Sigmoid colon (tissue), 7 donors: ENCODE data around the gene MLXIP. TPM values are rescaled to one million over a fixed set of nuclear protein-coding genes. Genes with fewer than 3 reads are reported as not detected.

Source experiments
- DNase-seq: peaks from one replicate; pipeline ENCODE4 v3.0.0-alpha.2; 2019
- H3K27ac ChIP-seq, 4 donors: fragments of 200-600 bp; sonication (generic); one replicate each; pipeline ENCODE4 v1.5.1; 2016 to 2019; ENCODE audit warnings: mild to moderate bottlenecking in 1 of 4
- H3K27me3 ChIP-seq, 3 donors: fragments of 200-600 bp; sonication (generic); one replicate each; pipeline ENCODE4 v1.5.1; 2019; ENCODE audit warnings: mild to moderate bottlenecking in 1 of 3
- H3K36me3 ChIP-seq, 4 donors: fragments of 200-600 bp; sonication (generic); one replicate each; pipeline ENCODE4 v1.5.1; 2016 to 2019
- H3K4me1 ChIP-seq, 4 donors: fragments of 200-600 bp; sonication (generic); one replicate each; pipeline ENCODE4 v1.5.1; 2017 to 2019
- H3K4me3 ChIP-seq, 4 donors: fragments of 200-600 bp; sonication (generic); one replicate each; pipeline ENCODE4 v1.5.1; 2017 to 2019; ENCODE audit warnings: mild to moderate bottlenecking in 2 of 4, moderate library complexity in 1 of 4
- H3K9me3 ChIP-seq, 4 donors: fragments of 200-600 bp in 3 of 4; sonication (generic) in 3 of 4; one replicate each; pipeline versions ENCODE4 v1.5.1 to v1.6.1; 2013 to 2019
- EP300 ChIP-seq, 4 donors: sonication (generic); formaldehyde crosslinking; IDR thresholded peaks; one replicate each; pipeline ENCODE4 v1.6.1; 2017; ENCODE audit warnings: antibody characterized with exemption in 4 of 4
- POLR2A ChIP-seq, 2 donors: fragments of 450-650 bp; IDR thresholded peaks; one replicate each; pipeline ENCODE4 v1.6.1; 2016; ENCODE audit warnings: antibody characterized with exemption in 2 of 2, mild to moderate bottlenecking in 2 of 2, moderate library complexity in 2 of 2
- POLR2AphosphoS5 ChIP-seq, 4 donors: sonication (generic); formaldehyde crosslinking; IDR thresholded peaks; one replicate each; pipeline ENCODE4 v1.6.1; 2017; ENCODE audit warnings: antibody characterized with exemption in 4 of 4
- WGBS, 2 donors: extraction: QIAGEN DNeasy Blood & Tissue Kit; methylation state at CpG; one replicate each; pipeline ENCODE4 v1.1.7; 2013; 5-methylcytosine and 5-hydroxymethylcytosine counted together
- intact Hi-C: fragments of 100-400 bp; cut with DNase I; formaldehyde crosslinking; loops from one replicate; pipeline ENCODE4 v1.15.1; 2023
- polyA plus RNA-seq, 3 donors: library from polyadenylated mRNA; stranded (reverse); fragments of 200-250 nt; gene quantifications; one replicate each; pipeline ENCODE4 v1.2.3, GENCODE V29; 2013
- total RNA-seq, 4 donors: library from RNA; depleted of rRNA; stranded (reverse); fragments of >200 nt; gene quantifications; one replicate each; pipeline ENCODE4 v1.1.0, GENCODE V29; 2016
- TF ChIP-seq, protein P1 (sequence below), 4 experiments: fragments of 450-650 bp in 3 of 4; fragments of 200-600 bp in 1 of 4; IDR thresholded peaks; one replicate each; pipeline ENCODE4 v1.5.1; 2016 to 2019; ENCODE audit warnings: antibody characterized with exemption in 4 of 4, mild to moderate bottlenecking in 3 of 4, moderate library complexity in 2 of 4
- donor health status: healthy with polysubstance abuse.
- donor health status: Bipolar disorder and iron deficiency.
- donor health status: healthy.

The MLXIP gene
- total and polyA plus RNA-seq, 7 donors = 15.6 to 141 (median 37.5) TPM

GRCh38 chr12:122121745-122122144 lies 43.2 kb downstream of the MLXIP start:
- TF ChIP-seq POLR2A (IDR thresholded peaks at IDR 0.05) = no peak
- no peak for TF ChIP-seq EP300 (IDR thresholded peaks at IDR 0.05)
- TF ChIP-seq POLR2AphosphoS5 (IDR thresholded peaks at IDR 0.05) = no peak
- TF ChIP-seq, protein P1, sequence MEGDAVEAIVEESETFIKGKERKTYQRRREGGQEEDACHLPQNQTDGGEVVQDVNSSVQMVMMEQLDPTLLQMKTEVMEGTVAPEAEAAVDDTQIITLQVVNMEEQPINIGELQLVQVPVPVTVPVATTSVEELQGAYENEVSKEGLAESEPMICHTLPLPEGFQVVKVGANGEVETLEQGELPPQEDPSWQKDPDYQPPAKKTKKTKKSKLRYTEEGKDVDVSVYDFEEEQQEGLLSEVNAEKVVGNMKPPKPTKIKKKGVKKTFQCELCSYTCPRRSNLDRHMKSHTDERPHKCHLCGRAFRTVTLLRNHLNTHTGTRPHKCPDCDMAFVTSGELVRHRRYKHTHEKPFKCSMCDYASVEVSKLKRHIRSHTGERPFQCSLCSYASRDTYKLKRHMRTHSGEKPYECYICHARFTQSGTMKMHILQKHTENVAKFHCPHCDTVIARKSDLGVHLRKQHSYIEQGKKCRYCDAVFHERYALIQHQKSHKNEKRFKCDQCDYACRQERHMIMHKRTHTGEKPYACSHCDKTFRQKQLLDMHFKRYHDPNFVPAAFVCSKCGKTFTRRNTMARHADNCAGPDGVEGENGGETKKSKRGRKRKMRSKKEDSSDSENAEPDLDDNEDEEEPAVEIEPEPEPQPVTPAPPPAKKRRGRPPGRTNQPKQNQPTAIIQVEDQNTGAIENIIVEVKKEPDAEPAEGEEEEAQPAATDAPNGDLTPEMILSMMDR (IDR thresholded peaks at IDR 0.05) = no peak
- 49 to 73% methylated on average over 6 of the region's 6 CpGs for WGBS, 2 donors
- Histone ChIP-seq H3K4me3 (no peak overlapping the region), H3K27ac (peak overlapping the region in 3 of 4 donors; percentile 73 to 77 (median 75)), H3K36me3 (peaks cover 0 to under 1% (median 0%) of the 10 kb centered on the region in 4 donors), H3K9me3 (no peaks in the 10 kb centered on the region), H3K4me1 (peaks cover 0 to 95% (median 81%) of the 10 kb centered on the region in 4 donors), H3K27me3 (no peaks in the 10 kb centered on the region)
- peak; percentile 55 for DNase-seq
- intact Hi-C loops = loop anchor here (2.0 to 5.0 kb wide), 2 partner anchors 39 to 203 kb away; partner anchors contain the start of gene CFAP251

GRCh38 chr12:122123051-122123760 lies 44.6 kb downstream of the MLXIP start:
- Histone ChIP-seq H3K4me3 (peak overlapping the region in 2 of 4 donors; percentile 8 to 10), H3K36me3 (peaks cover 8 to 15% (median 11%) of the 10 kb centered on the region in 4 donors), H3K9me3 (no peaks in the 10 kb centered on the region), H3K4me1 (peaks cover 0 to 88% (median 74%) of the 10 kb centered on the region in 4 donors), H3K27ac (peak overlapping the region; percentile 5 to 77 (median 74)), H3K27me3 (no peaks in the 10 kb centered on the region)
- intact Hi-C loops = loop anchor here (1.0 to 5.0 kb wide), 3 partner anchors 41 to 204 kb away; partner anchors contain the start of gene CFAP251
- WGBS, 2 donors = 6 to 16% methylated on average over 22 of the region's 22 CpGs
- DNase-seq = peak; percentile 87
- TF ChIP-seq, protein P1 (IDR thresholded peaks at IDR 0.05) = peak; percentile 79 to 91 (median 84)
- TF ChIP-seq POLR2AphosphoS5 (IDR thresholded peaks at IDR 0.05) (peak in 2 of 4 donors; percentile 28 to 45), EP300 (IDR thresholded peaks at IDR 0.05) (no peak)

DNA sequence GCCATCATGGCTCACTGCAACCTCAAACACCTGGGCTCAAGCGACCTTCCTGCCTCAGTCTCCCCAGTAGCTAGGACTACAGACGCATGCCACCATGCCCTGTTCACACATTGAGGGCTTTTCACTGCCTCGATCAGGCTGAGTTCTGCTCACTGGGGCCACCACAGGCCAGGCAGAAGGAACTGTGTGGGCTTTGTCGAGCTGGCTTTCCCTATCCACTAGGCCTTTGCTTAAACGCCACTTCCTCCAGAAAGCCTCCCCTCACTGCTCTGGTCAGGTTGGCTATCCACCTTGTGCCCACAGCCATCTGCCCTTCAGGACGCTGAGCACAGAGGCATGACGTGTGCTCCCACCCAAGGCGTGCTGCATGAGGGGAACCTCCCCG lies 45.2 kb downstream of the MLXIP start:
- Histone ChIP-seq H3K4me1 (peaks cover 0 to 83% (median 69%) of the 10 kb centered on the region in 4 donors), H3K4me3 (no peak overlapping the region), H3K27me3 (no peaks in the 10 kb centered on the region), H3K36me3 (peaks cover 14 to 20% (median 16%) of the 10 kb centered on the region in 4 donors), H3K9me3 (no peaks in the 10 kb centered on the region), H3K27ac (peak overlapping the region in 3 of 4 donors; percentile 73 to 77 (median 75))
- peak; percentile 61 for DNase-seq
- TF ChIP-seq EP300 (IDR thresholded peaks at IDR 0.05) (no peak), POLR2A (IDR thresholded peaks at IDR 0.05) (no peak), POLR2AphosphoS5 (IDR thresholded peaks at IDR 0.05) (no peak)
- TF ChIP-seq, protein P1 (IDR thresholded peaks at IDR 0.05) = no peak
- intact Hi-C loops = loop anchor here (1.0 to 5.0 kb wide), 3 partner anchors 41 to 205 kb away; partner anchors contain the start of gene CFAP251
- 43 to 77% methylated on average over 9 of the region's 9 CpGs for WGBS, 2 donors

DNA sequence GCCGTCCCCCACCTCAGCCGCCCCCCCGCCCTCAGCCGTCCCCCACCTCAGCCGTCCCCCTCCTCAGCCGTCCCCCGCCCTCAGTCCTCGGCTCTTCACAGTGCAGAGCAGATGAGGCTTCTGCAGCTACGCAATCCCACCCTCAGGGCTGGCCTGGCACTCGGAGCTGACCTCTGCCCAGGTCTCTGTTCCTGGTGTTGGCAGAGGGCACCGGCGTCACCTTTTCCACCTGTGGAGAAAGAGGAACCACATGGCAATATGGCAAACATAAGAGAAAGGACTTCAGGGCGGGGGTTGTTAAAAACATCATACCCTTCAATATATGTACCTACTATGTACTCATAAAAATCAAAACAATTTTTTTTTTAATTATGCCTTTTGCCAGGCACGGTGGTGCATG lies 45.8 kb downstream of the MLXIP start:
- intact Hi-C loops = loop anchor here (5.0 kb wide), 1 partner anchor 42 kb away; no protein-coding TSS in a partner anchor
- Histone ChIP-seq H3K27ac (peak overlapping the region in 3 of 4 donors; percentile 65 to 73 (median 66)), H3K4me3 (no peak overlapping the region), H3K4me1 (peaks cover 0 to 78% (median 66%) of the 10 kb centered on the region in 4 donors), H3K36me3 (peaks cover 20 to 26% (median 22%) of the 10 kb centered on the region in 4 donors), H3K9me3 (no peaks in the 10 kb centered on the region), H3K27me3 (no peaks in the 10 kb centered on the region)
- peak; percentile 64 for DNase-seq
- TF ChIP-seq, protein P1 (IDR thresholded peaks at IDR 0.05) = no peak
- TF ChIP-seq EP300 (IDR thresholded peaks at IDR 0.05) (no peak), POLR2A (IDR thresholded peaks at IDR 0.05) (no peak)
- 39 to 72% methylated on average over 10 to 14 of the region's 14 CpGs for WGBS, 2 donors
